GM19025 (cell line): ENCODE data around the gene TMEM245.

Experiments
- ATAC-seq: cut with Tn5 transposase; IDR thresholded peaks from one replicate; pipeline ENCODE4 v1.9.1; 2021; ENCODE audit warnings: mild to moderate bottlenecking, low read depth, moderate library complexity; ENCODE audit not compliant: unreplicated experiment

TMEM245 gene

GRCh38 chr9:109119439-109120203, at the start of gene TMEM245:
Gene TMEM245, minus strand, starts transcription at chr9:109119947. Its CDS starts 34 bp downstream, at chr9:109119913.
- peak; percentile 91 for ATAC-seq

DNA sequence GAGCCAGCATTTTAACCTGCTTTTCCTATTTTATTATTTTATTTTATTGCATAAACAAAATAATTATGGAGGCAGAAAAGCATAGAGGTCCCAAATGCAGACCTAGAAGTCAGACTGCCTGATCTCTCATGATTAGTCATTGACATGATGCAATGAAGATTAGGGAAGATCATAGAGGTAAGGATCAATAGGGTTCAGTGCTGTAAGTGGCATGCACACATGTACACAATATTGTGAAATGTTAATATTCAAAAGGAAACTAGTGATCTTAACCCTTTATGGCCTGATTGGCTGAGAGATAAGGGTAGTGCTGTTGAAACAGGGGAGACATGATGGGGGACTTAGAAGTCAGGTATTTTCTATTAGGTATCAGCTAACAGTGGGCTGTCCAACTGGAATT, 48.4 kb upstream of the TMEM245 start:
- ATAC-seq: no peak

DNA sequence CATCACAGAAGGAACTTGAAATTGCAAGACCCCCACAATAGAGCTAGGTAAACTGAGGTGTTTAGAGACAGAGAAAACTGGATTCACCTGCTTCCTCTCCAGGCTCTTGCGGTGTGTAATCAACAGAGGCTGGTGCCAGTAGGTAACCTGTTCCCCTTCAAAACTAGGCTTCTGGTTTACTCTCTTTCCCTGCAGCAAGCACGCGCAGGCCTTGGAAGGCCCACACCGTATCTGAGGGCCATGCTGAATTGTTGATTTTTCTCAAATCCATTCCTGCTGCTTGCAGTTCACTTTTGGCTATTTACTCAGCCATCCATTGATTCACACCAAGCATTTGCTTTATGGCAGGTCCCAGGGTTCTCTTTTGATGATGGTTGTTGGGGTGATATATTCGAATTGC, 48.0 kb upstream of the TMEM245 start:
- ATAC-seq: no peak

DNA sequence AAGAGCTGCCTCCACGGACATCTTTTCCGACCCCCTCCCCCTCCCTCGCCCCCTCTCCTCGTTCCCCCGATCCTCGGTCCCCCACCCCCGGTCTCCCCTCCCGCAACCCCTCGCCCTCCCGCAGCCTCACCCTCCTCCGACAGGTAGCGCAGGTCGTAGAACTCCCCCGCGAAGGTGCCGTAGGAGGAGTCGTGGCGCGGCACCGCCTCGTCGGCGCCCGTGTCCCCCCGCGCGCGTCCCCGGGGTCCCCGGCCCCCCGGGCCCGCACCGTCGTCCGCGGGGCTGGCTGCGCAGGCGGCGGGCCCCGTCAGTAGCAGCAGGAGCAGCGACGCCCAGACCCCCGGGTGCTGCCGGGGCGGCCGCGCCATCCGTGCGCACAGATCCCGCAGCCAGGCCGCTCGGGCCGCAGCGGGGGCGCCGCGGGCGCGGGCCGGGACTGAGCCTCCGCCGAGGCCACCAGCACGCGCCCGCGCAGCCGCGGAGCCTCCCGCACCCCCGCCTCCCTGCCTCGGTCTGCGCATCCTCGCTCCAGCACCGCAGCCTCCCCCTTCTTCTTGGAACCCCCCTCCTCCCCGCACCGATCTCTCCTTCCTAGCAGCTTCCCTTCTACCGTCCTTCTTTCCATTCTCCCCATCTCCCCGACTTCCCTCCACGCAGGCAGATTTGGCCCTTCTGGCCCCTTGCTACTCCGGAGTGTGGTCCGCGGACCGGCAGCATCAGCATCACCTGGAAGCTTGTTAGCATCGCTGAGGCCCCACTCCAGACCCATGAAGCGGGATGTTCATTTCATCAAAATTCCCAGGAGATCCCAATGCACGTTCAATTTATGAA, 47.2 kb upstream of the TMEM245 start, which contains the start of gene FRRS1L:
Gene FRRS1L, minus strand, starts transcription at position 479 of the 831 bp plus-strand sequence. Its CDS starts 111 bp downstream, at position 368.
- no peak for ATAC-seq

GRCh38 chr9:109166171-109166770, 46.5 kb upstream of the TMEM245 start:
- ATAC-seq: no peak

DNA sequence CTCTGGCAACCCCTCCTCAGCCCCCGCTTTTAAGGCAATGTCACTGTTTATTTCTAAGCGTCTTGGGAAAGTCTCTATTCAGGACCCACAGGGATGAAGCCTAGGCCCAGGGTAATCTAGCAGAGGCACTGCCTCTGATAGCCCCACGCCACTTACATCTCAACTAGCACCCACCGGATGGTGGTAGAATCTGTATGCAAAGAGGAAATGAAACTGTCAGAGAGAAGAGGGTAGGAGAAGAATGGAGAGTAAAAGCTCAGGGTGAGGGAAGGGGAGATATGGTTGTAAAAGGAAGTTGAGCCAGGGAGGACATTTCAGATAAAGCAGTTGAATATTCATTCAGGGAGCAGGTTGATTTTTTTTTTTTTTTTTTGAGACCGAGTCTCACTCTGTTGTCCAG, 44.3 kb upstream of the TMEM245 start:
- no peak for ATAC-seq

GRCh38 chr9:109163194-109163593, 43.4 kb upstream of the TMEM245 start:
- ATAC-seq: no peak

- ATAC-seq: no peak
Observed at GRCh38 chr9:109162677-109163076, 42.9 kb upstream of the TMEM245 start.

DNA sequence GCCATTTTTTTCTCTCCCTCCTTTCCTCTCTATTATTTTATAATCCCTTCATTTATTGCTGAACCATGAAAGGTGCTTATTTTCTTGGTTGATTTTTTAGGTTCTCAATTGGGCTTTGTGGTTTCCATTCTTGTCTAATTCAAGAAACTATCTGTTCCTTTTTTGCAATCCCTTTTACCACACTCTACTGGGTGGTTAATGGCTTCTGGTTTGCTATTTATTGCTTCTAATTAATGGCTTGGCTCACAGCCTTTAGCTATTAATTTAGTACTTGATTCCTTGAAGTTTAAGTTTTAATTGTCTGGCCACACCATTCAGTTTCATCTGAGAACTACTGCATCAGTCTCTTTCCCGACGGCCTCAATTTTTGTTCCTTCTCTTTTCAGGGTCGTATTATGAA, 41.7 kb upstream of the TMEM245 start:
- ATAC-seq: no peak

GRCh38 chr9:109159583-109159982, 39.8 kb upstream of the TMEM245 start:
- no peak for ATAC-seq

GRCh38 chr9:109158651-109159050, 38.9 kb upstream of the TMEM245 start:
- no peak for ATAC-seq

- no peak for ATAC-seq
Observed at GRCh38 chr9:109156708-109157107, 37.0 kb upstream of the TMEM245 start.

DNA sequence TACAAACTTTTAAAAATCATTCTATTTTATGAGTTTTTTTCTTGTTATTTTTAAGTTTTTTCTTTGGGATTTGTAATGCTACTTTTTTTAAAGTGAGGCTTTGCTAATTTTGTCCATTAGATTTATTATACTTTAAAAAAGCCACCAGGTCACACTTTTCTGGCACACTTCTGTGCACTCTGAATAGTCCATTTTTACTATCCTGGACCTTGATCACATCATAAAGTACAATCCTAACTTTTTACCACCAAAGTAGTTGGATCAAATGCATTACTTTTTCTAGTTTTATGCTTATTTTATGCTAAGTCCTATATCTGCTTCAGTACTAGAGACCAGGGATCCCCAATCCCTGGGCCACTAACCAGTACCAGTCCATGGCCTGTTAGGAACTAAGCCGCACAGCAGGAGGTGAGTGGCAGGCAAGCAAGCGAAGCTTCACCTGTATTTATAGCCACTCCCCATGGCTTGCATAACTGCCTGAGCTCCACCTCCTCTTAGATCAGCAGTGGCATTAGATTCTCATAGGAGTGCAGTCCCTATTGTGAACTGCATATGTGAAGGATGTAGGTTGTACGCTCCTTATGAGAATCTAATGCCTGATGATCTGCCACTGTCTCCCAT, 31.3 kb upstream of the TMEM245 start:
- ATAC-seq: no peak

- no peak for ATAC-seq
Observed at GRCh38 chr9:109149722-109150121, 30.0 kb upstream of the TMEM245 start.

- no peak for ATAC-seq
Observed at GRCh38 chr9:109149089-109149488, 29.3 kb upstream of the TMEM245 start.

DNA sequence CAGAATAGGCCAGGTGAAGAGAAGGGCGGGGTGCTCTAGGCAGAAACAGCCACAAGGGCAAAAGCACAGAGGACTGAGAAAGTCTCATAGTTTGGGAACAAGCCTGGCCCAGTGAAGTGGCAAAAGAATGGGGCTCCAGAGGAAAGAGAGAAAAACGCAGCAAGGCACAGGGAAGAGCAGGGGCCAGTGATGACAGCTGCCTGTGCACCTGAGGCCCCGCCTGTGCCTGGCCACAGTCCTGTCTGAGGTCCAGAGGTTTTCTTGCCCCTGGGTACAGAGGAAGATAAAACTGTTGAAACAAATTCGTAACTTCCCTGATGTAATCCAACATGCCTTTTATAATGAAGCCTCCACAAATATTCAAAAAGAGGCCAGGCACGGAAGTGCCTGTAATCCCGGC, 25.3 kb upstream of the TMEM245 start:
- ATAC-seq: no peak

GRCh38 chr9:109143881-109144562, 24.3 kb upstream of the TMEM245 start:
- peak; percentile 90 for ATAC-seq

GRCh38 chr9:109141375-109141774, 21.6 kb upstream of the TMEM245 start:
- no peak for ATAC-seq

GRCh38 chr9:109139851-109140250, 20.1 kb upstream of the TMEM245 start:
- no peak for ATAC-seq

GRCh38 chr9:109138421-109138820, 18.7 kb upstream of the TMEM245 start:
- no peak for ATAC-seq
